ENCODE measurements around the gene ADAM8.

ADAM8 gene

GRCh38 chr10:133276100-133276434 lies 601 bp downstream of the ADAM8 start:
- TF ChIP-seq, protein P1, sequence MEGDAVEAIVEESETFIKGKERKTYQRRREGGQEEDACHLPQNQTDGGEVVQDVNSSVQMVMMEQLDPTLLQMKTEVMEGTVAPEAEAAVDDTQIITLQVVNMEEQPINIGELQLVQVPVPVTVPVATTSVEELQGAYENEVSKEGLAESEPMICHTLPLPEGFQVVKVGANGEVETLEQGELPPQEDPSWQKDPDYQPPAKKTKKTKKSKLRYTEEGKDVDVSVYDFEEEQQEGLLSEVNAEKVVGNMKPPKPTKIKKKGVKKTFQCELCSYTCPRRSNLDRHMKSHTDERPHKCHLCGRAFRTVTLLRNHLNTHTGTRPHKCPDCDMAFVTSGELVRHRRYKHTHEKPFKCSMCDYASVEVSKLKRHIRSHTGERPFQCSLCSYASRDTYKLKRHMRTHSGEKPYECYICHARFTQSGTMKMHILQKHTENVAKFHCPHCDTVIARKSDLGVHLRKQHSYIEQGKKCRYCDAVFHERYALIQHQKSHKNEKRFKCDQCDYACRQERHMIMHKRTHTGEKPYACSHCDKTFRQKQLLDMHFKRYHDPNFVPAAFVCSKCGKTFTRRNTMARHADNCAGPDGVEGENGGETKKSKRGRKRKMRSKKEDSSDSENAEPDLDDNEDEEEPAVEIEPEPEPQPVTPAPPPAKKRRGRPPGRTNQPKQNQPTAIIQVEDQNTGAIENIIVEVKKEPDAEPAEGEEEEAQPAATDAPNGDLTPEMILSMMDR (IDR thresholded peaks at IDR 0.05; ENCODE audit: low read depth, low read length) = no peak
- no peak for DNase-seq (ENCODE audit: extremely low read depth, low read depth)

DNA sequence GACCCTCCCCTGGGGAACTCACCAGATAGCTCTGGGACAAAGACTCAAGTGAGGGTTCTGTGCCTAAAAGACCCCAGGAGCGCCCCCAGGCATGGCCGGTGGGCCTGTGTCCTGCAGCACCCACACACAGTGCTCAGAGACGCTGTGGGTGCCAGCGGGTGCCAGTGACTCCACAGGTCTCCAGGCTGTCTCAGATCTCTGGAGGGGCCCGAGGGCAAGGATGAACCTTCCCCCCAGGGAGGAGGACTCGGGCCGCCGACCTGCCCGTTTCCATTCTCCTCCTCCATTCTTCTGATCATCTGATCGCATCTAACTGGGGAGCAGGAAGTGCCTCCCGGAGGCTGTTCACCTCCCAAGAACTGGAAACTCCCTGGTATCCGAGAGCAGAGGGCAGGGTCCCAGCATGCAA lies 980 bp downstream of the ADAM8 start:
- TF ChIP-seq, protein P1 (IDR thresholded peaks at IDR 0.05; ENCODE audit: low read depth, low read length) = no peak
- no peak for DNase-seq (ENCODE audit: extremely low read depth, low read depth)

GRCh38 chr10:133274751-133275683 lies 1.7 kb downstream of the ADAM8 start:
- TF ChIP-seq, protein P1 (IDR thresholded peaks at IDR 0.05; ENCODE audit: low read depth, low read length) = no peak

GRCh38 chr10:133273534-133274143 lies 3.0 kb downstream of the ADAM8 start:
- TF ChIP-seq, protein P1 (IDR thresholded peaks at IDR 0.05; ENCODE audit: low read depth, low read length) = no peak
- DNase-seq (ENCODE audit: extremely low read depth, low read depth) = no peak

More at GRCh38 chr10:133274751-133275683, 1.7 kb downstream of the ADAM8 start:
- no peak for DNase-seq (ENCODE audit: extremely low read depth, low read depth)

GRCh38 chr10:133272964-133273420 lies 3.7 kb downstream of the ADAM8 start:
- DNase-seq (ENCODE audit: extremely low read depth, low read depth) = no peak
- TF ChIP-seq, protein P1 (IDR thresholded peaks at IDR 0.05; ENCODE audit: low read depth, low read length) = no peak

- TF ChIP-seq, protein P1 (IDR thresholded peaks at IDR 0.05; ENCODE audit: low read depth, low read length) = no peak
- no peak for DNase-seq (ENCODE audit: extremely low read depth, low read depth)
Observed at GRCh38 chr10:133272301-133272963, 4.2 kb downstream of the ADAM8 start.
